AML-193 (cell line): ENCODE measurements around the gene ZNF189.
"Not testable (repeated sequence)": the region's sequence is repeated elsewhere in the genome, so short reads cannot be mapped to it uniquely, and the experiment has no call there.

Experiments
- DNase-seq, 2 experiments: peaks; one replicate each; lab custom pipeline; 2025; lab: John Stamatoyannopoulos, UW

The ZNF189 gene

GRCh38 chr9:101380295-101380694 lies 18.4 kb upstream of the ZNF189 start:
- no peak for DNase-seq

- DNase-seq, result no peak
Observed at GRCh38 chr9:101381118-101381517, 17.5 kb upstream of the ZNF189 start.

- DNase-seq, result no peak
Observed at GRCh38 chr9:101381833-101382342, 16.8 kb upstream of the ZNF189 start.

- no peak for DNase-seq
Observed at GRCh38 chr9:101383361-101383760, 15.3 kb upstream of the ZNF189 start.

GRCh38 chr9:101384873-101385536 lies 13.6 kb upstream of the ZNF189 start, which contains the start of gene BAAT:
Gene BAAT, minus strand, starts transcription at chr9:101385006. Its CDS starts 13,602 bp downstream, at chr9:101371404.
- not testable (repeated sequence) for DNase-seq

GRCh38 chr9:101387871-101388506 lies 10.7 kb upstream of the ZNF189 start:
- peak; percentile 27 to 29 for DNase-seq

GRCh38 chr9:101388507-101388993 lies 10.1 kb upstream of the ZNF189 start:
- peak in 1 of 2 experiments; percentile 29 for DNase-seq

GRCh38 chr9:101393135-101393534 lies 5.5 kb upstream of the ZNF189 start:
- no peak for DNase-seq

- no peak for DNase-seq
Observed at GRCh38 chr9:101394687-101395086, 4.0 kb upstream of the ZNF189 start.

- no peak for DNase-seq
Observed at GRCh38 chr9:101397746-101398067, 944 bp upstream of the ZNF189 start.

GRCh38 chr9:101398930-101399642 lies 435 bp downstream of the ZNF189 start:
- no peak for DNase-seq

GRCh38 chr9:101399643-101399970 lies 956 bp downstream of the ZNF189 start:
- peak in 1 of 2 experiments; percentile 12 for DNase-seq

GRCh38 chr9:101400120-101400519 lies 1.5 kb downstream of the ZNF189 start:
- DNase-seq, result no peak

GRCh38 chr9:101403516-101404285 lies 5.0 kb downstream of the ZNF189 start:
- DNase-seq, result no peak

GRCh38 chr9:101408374-101409078 lies 9.9 kb downstream of the ZNF189 start:
- no peak for DNase-seq

- DNase-seq, result no peak
Observed at GRCh38 chr9:101409079-101409477, 10.4 kb downstream of the ZNF189 start.

GRCh38 chr9:101414839-101415238 lies 16.2 kb downstream of the ZNF189 start:
- DNase-seq, result no peak

- no peak for DNase-seq
Observed at GRCh38 chr9:101415578-101415977, 16.9 kb downstream of the ZNF189 start.

GRCh38 chr9:101417389-101417788 lies 18.7 kb downstream of the ZNF189 start:
- no peak for DNase-seq

GRCh38 chr9:101417977-101418376 lies 19.3 kb downstream of the ZNF189 start:
- DNase-seq, result no peak
